Measurements from ENCODE around the gene SAXO1.
"Not testable (repeated sequence)": the region's sequence is repeated elsewhere in the genome, so short reads cannot be mapped to it uniquely, and the experiment has no call there.

Gene SAXO1

GRCh38 chr9:19000133-19000532 is 32.9 kb downstream of the SAXO1 start:
- FAIRE-seq (no peak), DNase-seq (ENCODE audit: low spot score) (no peak)

- DNase-seq (ENCODE audit: low spot score) (no peak), FAIRE-seq (no peak)
Observed at GRCh38 chr9:18999173-18999785, 33.7 kb downstream of the SAXO1 start.

- DNase-seq (ENCODE audit: low spot score) (no peak), FAIRE-seq (no peak)
Observed at GRCh38 chr9:18997151-18997550, 35.9 kb downstream of the SAXO1 start.

- FAIRE-seq (no peak), DNase-seq (ENCODE audit: low spot score) (no peak)
Observed at GRCh38 chr9:18996211-18996610, 36.8 kb downstream of the SAXO1 start.

- FAIRE-seq = no peak
- no peak for DNase-seq (ENCODE audit: low spot score)
Observed at GRCh38 chr9:18994263-18994916, 38.6 kb downstream of the SAXO1 start.

GRCh38 chr9:18991197-18991596 is 41.8 kb downstream of the SAXO1 start:
- not testable (repeated sequence) for DNase-seq (ENCODE audit: low spot score); FAIRE-seq

- no peak for DNase-seq (ENCODE audit: low spot score)
- FAIRE-seq = no peak
Observed at GRCh38 chr9:18990494-18990893, 42.5 kb downstream of the SAXO1 start.

GRCh38 chr9:18989865-18990264 is 43.1 kb downstream of the SAXO1 start:
- FAIRE-seq (no peak), DNase-seq (ENCODE audit: low spot score) (no peak)

- DNase-seq (ENCODE audit: low spot score) (no peak), FAIRE-seq (no peak)
Observed at GRCh38 chr9:18989097-18989496, 43.9 kb downstream of the SAXO1 start.

GRCh38 chr9:18988003-18988402 is 45.0 kb downstream of the SAXO1 start:
- FAIRE-seq (no peak), DNase-seq (ENCODE audit: low spot score) (no peak)

GRCh38 chr9:18985996-18986395 is 47.0 kb downstream of the SAXO1 start:
- FAIRE-seq = no peak
- DNase-seq (ENCODE audit: low spot score) = no peak

- no peak for DNase-seq (ENCODE audit: low spot score)
- FAIRE-seq = no peak
Observed at GRCh38 chr9:18985464-18985951, 47.5 kb downstream of the SAXO1 start.

- DNase-seq (ENCODE audit: low spot score) = no peak
- FAIRE-seq = no peak
Observed at GRCh38 chr9:18982262-18982620, 50.8 kb downstream of the SAXO1 start.

- FAIRE-seq (no peak), DNase-seq (ENCODE audit: low spot score) (no peak)
Observed at GRCh38 chr9:18981476-18982261, 51.3 kb downstream of the SAXO1 start.

- no peak for FAIRE-seq
Observed at GRCh38 chr9:18980189-18980588, 52.8 kb downstream of the SAXO1 start.

GRCh38 chr9:18979367-18979766 is 53.6 kb downstream of the SAXO1 start:
- DNase-seq (ENCODE audit: low spot score) (peak; percentile 27), FAIRE-seq (no peak)

More at GRCh38 chr9:18980189-18980588, 52.8 kb downstream of the SAXO1 start:
- DNase-seq (ENCODE audit: low spot score) = peak; percentile 20

- no peak for FAIRE-seq
- no peak for DNase-seq (ENCODE audit: low spot score)
Observed at GRCh38 chr9:18978188-18978587, 54.8 kb downstream of the SAXO1 start.

- peak; percentile 52 for DNase-seq (ENCODE audit: low spot score)
- FAIRE-seq = no peak
Observed at GRCh38 chr9:18976709-18977531, 56.1 kb downstream of the SAXO1 start.

GRCh38 chr9:18976221-18976708 is 56.7 kb downstream of the SAXO1 start:
- FAIRE-seq (no peak), DNase-seq (ENCODE audit: low spot score) (no peak)

- DNase-seq (ENCODE audit: low spot score) (no peak), FAIRE-seq (no peak)
Observed at GRCh38 chr9:18973348-18973747, 59.7 kb downstream of the SAXO1 start.

- FAIRE-seq (no peak), DNase-seq (ENCODE audit: low spot score) (no peak)
Observed at GRCh38 chr9:18972675-18973074, 60.3 kb downstream of the SAXO1 start.
